ENCODE measurements around the gene SLC9B1. TPM values are rescaled to one million over a fixed set of nuclear protein-coding genes. Genes with fewer than 3 reads are reported as not detected.

SLC9B1 gene
- total and polyA plus RNA-seq, 4 donors = 0.12 to 4.6 (median 0.35) TPM

DNA sequence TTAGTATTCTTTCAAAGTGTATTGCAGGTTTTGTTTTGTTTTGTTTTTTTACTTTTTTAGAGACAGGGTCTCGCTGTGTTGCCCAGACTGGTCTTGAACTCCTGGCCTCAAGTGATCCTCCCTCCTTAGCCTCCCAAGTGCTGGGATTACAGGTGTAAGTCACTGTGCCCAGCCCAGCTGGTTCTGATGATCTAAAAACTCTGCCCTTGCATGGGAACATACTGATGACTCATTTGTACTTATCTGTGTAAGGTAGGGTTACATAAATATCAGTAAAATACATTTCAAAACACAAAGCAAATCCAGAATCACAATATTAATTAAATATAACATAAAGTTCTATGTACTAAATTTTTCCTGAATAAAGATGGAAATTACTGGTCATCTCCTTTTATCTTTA is 7.4 kb upstream of the SLC9B1 start:
- 100% methylated on average over 1 of the region's 1 CpG for WGBS, 2 donors
- DNase-seq (no peak), ATAC-seq (ENCODE audit: insufficient read depth, low FRiP score) (no peak)
- no peaks in the 10 kb centered on the region for H3K27me3 ChIP-seq (ENCODE audit: control insufficient read depth in 3 of 3, insufficient read depth in 3 of 3, low read length in 2 of 3)
- no peak overlapping the region for H3K27ac ChIP-seq (ENCODE audit: low read depth in 1 of 2, low read length in 1 of 2)
- H3K4me1 ChIP-seq (ENCODE audit: control insufficient read depth in 5 of 5, insufficient read depth in 5 of 5, low read length in 5 of 5) = no peaks in the 10 kb centered on the region
- peaks cover 0 to 3% (median 0%) of the 10 kb centered on the region in 4 donors for H3K36me3 ChIP-seq (ENCODE audit: control insufficient read depth in 4 of 4, insufficient read depth in 4 of 4, low read length in 4 of 4)
- TF ChIP-seq, protein P1, sequence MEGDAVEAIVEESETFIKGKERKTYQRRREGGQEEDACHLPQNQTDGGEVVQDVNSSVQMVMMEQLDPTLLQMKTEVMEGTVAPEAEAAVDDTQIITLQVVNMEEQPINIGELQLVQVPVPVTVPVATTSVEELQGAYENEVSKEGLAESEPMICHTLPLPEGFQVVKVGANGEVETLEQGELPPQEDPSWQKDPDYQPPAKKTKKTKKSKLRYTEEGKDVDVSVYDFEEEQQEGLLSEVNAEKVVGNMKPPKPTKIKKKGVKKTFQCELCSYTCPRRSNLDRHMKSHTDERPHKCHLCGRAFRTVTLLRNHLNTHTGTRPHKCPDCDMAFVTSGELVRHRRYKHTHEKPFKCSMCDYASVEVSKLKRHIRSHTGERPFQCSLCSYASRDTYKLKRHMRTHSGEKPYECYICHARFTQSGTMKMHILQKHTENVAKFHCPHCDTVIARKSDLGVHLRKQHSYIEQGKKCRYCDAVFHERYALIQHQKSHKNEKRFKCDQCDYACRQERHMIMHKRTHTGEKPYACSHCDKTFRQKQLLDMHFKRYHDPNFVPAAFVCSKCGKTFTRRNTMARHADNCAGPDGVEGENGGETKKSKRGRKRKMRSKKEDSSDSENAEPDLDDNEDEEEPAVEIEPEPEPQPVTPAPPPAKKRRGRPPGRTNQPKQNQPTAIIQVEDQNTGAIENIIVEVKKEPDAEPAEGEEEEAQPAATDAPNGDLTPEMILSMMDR (IDR thresholded peaks at IDR 0.05; ENCODE audit: control extremely low read depth, extremely low read depth) = no peak
- no peaks in the 10 kb centered on the region for H3K9me3 ChIP-seq (ENCODE audit: control insufficient read depth in 4 of 4, insufficient read depth in 3 of 4, low read length in 3 of 4)
- H3K4me3 ChIP-seq = no peak overlapping the region
- no peak overlapping the region for H3K9ac ChIP-seq (ENCODE audit: insufficient read depth in 1 of 2, low read length in 2 of 2)

DNA sequence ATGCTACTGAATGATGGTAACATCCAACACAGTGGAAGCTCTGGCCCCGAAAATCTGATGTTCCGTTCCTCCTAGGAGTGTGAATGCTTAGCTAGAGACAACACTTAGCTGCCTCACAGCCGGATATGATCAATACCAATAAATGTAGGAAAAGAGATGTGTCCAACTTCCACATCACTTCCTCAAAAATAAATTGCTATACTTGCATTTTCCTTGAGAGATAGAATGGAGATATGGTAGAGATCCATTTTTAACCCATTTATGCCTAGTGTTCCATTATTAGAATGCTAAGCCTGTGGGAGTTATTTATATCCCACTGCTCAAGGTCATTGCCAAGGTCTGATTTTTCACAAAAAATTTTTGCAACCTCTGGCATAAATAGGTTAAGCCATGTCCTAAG is 5.5 kb upstream of the SLC9B1 start:
- TF ChIP-seq, protein P1 (IDR thresholded peaks at IDR 0.05; ENCODE audit: control extremely low read depth, extremely low read depth) = no peak
- no peaks in the 10 kb centered on the region for H3K27me3 ChIP-seq (ENCODE audit: control insufficient read depth in 3 of 3, insufficient read depth in 3 of 3, low read length in 2 of 3)
- no peak overlapping the region for H3K4me3 ChIP-seq
- no peaks in the 10 kb centered on the region for H3K9me3 ChIP-seq (ENCODE audit: control insufficient read depth in 4 of 4, insufficient read depth in 3 of 4, low read length in 3 of 4)
- no peak for DNase-seq
- H3K36me3 ChIP-seq (ENCODE audit: control insufficient read depth in 4 of 4, insufficient read depth in 4 of 4, low read length in 4 of 4) = peaks cover 0 to 3% (median 0%) of the 10 kb centered on the region in 4 donors
- ATAC-seq (ENCODE audit: insufficient read depth, low FRiP score) = no peak
- H3K4me1 ChIP-seq (ENCODE audit: control insufficient read depth in 5 of 5, insufficient read depth in 5 of 5, low read length in 5 of 5) = peaks cover 0 to 6% (median 0%) of the 10 kb centered on the region in 5 donors
- no peak overlapping the region for H3K27ac ChIP-seq (ENCODE audit: low read depth in 1 of 2, low read length in 1 of 2)
- no peak overlapping the region for H3K9ac ChIP-seq (ENCODE audit: insufficient read depth in 1 of 2, low read length in 2 of 2)
- 96 to 98% methylated on average over 3 of the region's 3 CpGs for WGBS, 2 donors

DNA sequence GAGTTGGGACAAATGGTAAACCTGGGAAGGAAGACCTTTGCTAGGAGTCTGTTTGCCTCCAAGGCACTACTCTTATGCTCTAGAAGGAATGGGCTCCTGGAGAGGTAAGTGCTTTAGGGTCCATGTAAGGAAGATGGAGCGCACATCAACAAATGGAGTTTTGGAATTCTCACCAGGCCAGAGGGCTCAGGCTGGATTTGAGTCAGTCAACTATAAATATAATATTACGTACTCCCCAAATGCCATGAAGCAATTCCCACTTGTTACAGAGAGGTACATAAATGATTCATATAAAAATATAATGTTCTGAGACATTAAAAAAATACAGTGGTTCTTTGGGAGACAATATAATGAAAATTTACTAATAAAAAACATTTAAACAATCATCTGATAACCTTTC is 1.6 kb upstream of the SLC9B1 start:
- Histone ChIP-seq H3K27me3 (ENCODE audit: control insufficient read depth in 3 of 3, insufficient read depth in 3 of 3, low read length in 2 of 3) (no peaks in the 10 kb centered on the region), H3K27ac (ENCODE audit: low read depth in 1 of 2, low read length in 1 of 2) (no peak overlapping the region), H3K4me3 (no peak overlapping the region), H3K9ac (ENCODE audit: insufficient read depth in 1 of 2, low read length in 2 of 2) (no peak overlapping the region), H3K36me3 (ENCODE audit: control insufficient read depth in 4 of 4, insufficient read depth in 4 of 4, low read length in 4 of 4) (peaks cover 0 to 1% (median 0%) of the 10 kb centered on the region in 4 donors), H3K4me1 (ENCODE audit: control insufficient read depth in 5 of 5, insufficient read depth in 5 of 5, low read length in 5 of 5) (peaks cover 0 to 9% (median 3%) of the 10 kb centered on the region in 5 donors), H3K9me3 (ENCODE audit: control insufficient read depth in 4 of 4, insufficient read depth in 3 of 4, low read length in 3 of 4) (no peaks in the 10 kb centered on the region)
- no peak for DNase-seq
- WGBS, 2 donors = 97 to 99% methylated on average over 2 of the region's 2 CpGs
- TF ChIP-seq, protein P1 (IDR thresholded peaks at IDR 0.05; ENCODE audit: control extremely low read depth, extremely low read depth) = no peak
- no peak for ATAC-seq (ENCODE audit: insufficient read depth, low FRiP score)

Measured in lung (tissue), 12 donors.